HCEC 1CT (cell line): ENCODE measurements around the gene TMEM209.
"Not testable (repeated sequence)": the region's sequence is repeated elsewhere in the genome, so short reads cannot be mapped to it uniquely, and the experiment has no call there.

Source experiments
- DNase-seq: peaks from one replicate; pipeline ENCODE4 v3.0.0-alpha.2; 2017

Gene TMEM209

DNA sequence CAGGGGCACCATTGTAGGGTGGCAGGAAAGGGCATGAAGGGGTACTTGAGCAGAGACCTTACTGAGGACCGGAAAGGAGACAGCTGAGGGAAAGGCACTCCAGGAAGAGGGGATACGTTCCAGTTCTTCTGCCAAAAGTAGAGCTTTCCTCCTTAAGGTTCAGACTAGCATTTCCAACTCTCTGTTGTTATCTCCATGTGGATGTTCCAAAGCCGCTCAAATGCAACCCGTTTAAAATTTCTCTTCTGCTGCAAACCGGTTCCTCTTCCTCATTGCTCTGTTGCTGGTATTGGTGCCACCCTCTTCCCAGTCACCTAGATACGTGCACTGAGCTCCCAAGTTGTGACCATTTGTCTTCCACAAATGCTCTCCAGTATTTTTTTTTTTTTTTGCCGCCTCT, 47.5 kb downstream of the TMEM209 start:
- no peak for DNase-seq

GRCh38 chr7:130156140-130156539, 49.1 kb downstream of the TMEM209 start:
- DNase-seq = no peak

DNA sequence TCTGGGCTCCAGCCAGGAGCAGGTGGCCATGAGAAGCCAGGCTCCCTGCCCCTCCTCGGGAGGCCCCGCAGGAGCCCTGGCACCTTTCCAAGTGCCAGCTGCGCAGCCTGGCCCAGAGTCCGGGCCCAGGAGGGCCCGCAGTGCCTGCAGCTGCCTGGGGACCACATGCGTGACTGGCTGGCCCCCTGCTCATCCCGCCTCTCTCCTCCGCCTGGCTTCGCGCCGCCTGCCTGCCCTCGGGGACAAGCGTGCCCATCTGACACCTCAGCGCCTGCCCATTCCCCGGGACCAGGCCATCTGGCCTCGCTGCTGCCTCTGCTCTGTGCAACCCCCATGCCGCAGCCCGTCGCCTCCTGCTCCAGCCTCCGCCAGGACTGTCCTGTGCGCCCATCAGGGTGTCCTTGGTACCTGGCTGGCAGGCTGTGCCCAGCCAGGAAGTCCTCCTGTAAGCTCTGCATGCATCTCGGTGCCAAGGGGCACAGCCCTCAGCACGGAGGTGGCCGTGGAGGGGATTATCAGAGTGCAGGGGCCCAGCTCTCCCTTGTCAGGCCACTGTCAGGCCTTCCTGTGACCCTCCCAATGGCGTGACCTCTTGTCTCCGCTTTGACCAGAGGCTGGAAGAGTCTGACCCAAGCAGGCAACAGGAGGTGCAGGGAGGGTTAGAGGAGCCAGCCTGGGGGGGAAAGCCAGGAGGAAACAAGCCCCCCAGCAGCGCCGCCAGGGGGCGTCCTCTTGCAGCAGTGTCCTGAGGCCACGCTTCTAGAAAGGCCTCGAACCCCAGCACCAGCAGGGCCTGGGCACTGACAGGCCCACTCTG, 50.5 kb downstream of the TMEM209 start:
- DNase-seq = no peak

- DNase-seq = no peak
Observed at GRCh38 chr7:130154131-130154500, 51.1 kb downstream of the TMEM209 start.

GRCh38 chr7:130153211-130153908, 51.8 kb downstream of the TMEM209 start:
- DNase-seq = no peak

- no peak for DNase-seq
Observed at GRCh38 chr7:130152493-130153210, 52.6 kb downstream of the TMEM209 start.

DNA sequence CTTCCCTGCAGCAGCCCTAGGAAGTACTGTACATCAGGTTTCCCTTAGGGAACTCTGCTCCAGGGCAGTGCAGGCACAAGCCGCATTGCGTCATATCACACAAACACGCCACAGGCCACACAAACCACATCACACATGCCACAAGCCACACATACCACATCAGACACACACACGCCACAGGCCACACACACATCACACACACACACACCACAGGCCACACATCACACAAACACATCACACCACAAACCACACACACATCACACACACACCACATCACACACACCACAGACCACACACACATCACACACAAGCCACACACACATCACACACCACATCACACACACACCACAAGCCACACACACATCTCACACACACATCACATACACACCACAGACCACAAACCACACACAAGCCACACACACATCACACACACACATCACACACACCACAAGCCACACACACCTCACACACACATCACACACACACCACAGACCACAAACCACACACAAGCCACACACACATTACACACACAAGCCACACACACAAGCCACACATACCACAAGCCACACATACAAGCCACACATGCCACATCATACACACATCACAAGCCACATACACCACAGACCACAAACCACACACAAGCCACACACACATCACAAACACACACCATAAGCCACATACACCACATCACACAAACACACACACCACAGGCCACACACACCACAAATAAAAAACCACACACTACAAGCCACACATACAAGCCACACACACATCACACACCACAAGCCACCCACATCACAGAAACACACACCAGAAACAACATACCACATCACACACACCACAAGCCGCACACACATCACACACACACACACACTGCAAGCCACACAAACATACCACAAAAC, 53.4 kb downstream of the TMEM209 start:
- peak; percentile 9 for DNase-seq

DNA sequence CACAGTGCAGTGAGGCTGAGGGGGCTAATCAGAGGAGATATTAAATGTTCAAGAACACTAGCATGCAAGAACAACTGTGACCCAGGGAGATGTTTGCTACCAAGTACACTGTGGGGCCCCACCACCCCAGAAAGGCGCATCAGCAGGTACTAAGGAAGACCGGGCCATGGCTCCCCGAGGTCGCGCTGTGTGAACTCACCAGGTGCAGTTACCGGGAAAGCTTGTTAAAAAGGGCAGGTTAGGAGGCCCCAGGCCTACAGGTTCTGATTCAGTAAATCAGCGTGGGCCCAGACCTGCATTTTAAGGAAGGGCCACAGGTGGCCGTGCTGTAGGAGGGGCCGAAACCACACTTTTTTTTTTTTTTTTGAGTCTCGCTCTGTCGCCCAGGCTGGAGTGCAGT, 54.6 kb downstream of the TMEM209 start:
- no peak for DNase-seq

GRCh38 chr7:130149281-130150139, 55.7 kb downstream of the TMEM209 start:
- no peak for DNase-seq

- no peak for DNase-seq
Observed at GRCh38 chr7:130148561-130148960, 56.6 kb downstream of the TMEM209 start.

GRCh38 chr7:130147710-130148325, 57.4 kb downstream of the TMEM209 start:
- no peak for DNase-seq

DNA sequence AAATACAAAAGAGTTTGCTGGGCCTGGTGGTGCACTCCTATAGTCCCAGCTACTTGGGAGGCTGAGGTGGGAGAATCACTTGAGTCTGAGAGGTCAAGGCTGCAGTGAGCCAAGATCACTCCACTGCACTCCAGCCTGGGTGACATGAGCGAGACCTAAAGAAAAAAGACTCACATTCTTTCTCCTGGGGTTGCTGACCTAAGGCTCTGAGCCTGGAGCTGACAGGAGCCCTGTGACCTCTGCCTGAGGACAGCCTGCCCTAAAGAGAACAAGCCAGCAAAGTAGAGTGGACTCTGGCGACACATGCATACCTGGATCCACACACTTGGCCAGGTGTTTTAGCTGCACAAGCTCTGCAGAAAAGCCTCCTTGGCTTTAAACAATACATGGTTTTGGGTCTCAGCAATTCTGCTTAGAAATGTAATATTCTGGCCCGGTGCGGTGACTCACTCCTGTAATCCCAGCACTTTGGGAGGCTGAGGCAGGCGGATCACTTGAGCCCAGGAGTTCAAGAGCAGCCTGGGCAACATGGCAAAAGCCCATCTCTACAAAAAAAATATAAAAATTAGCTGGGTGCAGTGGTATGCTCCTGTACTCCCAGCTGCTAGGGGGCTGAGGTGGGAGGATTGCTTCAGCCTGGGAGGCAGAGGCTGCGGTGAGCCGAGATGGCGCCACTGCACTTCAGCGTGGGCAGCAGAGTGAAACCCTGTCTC, 58.4 kb downstream of the TMEM209 start:
- no peak for DNase-seq

DNA sequence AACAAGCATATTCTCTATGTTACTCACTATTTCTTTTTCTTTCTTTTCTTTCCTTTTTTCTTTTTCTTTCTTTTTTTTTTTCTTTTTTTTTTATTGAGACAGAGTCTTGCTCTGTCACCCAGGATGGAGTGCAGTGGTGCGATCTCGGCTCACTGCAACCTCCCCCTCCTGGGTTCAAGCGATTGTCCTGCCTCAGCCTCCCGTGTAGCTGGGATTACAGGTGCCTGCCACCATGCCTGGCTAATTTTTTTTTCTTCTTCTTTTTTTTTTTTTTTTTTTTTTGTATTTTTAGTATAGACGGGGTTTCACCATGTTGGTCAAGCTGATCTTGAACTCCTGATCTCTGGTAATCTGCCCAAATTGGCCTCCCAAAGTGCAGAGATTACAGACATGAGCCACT, 59.1 kb downstream of the TMEM209 start:
- DNase-seq = not testable (repeated sequence)

DNA sequence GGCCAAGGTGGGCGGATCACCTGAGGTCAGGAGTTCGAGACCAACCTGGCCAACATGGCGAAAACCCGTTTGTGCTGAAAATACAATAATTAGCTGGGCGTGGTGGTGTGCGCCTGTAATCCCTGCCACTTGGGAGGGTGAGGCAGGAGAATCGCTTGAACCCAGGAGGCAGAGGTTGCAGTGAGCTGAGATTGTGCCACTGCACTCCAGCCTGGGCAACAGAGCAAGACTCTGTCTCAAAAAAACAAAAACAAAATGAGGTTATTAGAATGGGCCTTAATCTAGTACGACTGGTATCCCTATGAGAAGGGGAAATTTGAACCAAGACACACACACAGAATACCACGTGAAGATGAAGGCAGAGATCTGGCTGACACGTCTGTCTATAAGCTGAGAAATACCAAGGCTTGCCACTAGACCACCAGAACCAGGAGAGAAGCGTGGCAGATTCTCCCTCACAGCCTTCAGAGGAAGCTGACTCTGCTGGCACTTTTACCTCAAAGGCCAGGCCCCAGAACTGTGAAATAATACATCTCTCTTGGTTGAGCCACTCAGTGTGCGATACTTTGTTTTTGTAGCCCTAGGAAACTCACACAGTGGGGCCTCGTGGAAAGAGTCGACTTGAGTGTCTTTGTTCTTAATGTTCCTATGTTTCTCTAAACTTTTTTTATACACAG, 59.6 kb downstream of the TMEM209 start:
- DNase-seq = no peak

GRCh38 chr7:130144312-130145171, 60.7 kb downstream of the TMEM209 start:
- peak; percentile 65 for DNase-seq

DNA sequence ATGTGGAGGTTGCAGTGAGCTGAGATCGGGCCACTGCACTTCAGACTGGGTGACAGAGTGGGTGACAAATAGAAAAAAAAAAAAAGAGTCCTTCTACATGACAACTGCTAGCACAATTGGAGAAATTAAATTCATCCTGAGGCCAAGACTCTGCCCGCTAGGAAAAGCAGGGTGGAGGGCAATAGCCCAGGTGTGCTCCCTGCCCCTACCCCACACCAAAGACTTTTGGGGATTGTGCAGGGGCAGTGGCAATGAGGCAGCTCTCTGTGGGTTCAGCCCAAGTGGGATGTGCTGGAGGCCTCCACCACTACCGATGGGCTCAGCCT, 61.3 kb downstream of the TMEM209 start:
- no peak for DNase-seq

- no peak for DNase-seq
Observed at GRCh38 chr7:130143334-130143732, 61.9 kb downstream of the TMEM209 start.

DNA sequence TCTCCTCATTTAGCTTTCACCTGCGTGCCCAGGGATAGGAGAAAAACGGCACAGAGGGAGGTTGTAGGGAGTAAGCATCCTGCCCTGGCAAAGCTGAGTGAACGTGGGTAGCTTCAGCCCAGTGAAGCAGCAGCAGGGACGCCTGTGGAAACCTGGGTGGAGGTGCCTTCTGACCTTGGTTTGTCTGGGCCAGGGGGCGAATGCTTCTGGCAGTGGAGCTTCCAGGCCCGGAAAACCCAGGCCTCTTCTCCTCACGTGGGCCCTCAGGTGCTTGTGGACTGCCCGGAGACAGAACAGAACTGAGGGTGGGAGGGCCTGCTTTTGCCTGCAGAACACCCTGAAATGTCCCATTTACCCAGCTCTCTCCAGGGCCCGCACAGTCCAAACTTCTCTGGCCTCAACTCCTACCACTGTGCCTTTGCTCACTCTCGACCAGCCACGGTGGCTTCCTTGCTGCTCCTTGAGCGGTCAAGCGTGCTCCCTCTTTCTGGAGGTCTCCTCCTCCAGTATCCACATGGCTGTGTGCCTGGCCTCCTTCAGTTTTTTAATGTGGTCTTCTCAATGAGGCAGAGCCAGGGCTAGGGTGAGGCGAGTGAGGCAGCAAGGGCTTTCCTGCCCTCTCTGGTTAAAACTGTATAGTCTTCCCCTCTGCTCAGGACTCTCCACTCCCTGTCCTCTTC, 62.4 kb downstream of the TMEM209 start:
- DNase-seq = no peak
